ENCODE measurements around the gene IL4.
"Not testable (repeated sequence)": the region's sequence is repeated elsewhere in the genome, so short reads cannot be mapped to it uniquely, and the experiment has no call there.

The IL4 gene

GRCh38 chr5:132674671-132675506 lies 1.1 kb downstream of the IL4 start:
- DNase-seq: no peak

- DNase-seq: no peak
These were observed 2.3 kb downstream of the IL4 start for GRCh38 chr5:132675936-132676689.

GRCh38 chr5:132677191-132677590 lies 3.4 kb downstream of the IL4 start:
- no peak for DNase-seq

GRCh38 chr5:132677682-132678400 lies 4.1 kb downstream of the IL4 start:
- no peak for DNase-seq

- DNase-seq: no peak
These were observed 4.9 kb downstream of the IL4 start for GRCh38 chr5:132678735-132679134.

DNA sequence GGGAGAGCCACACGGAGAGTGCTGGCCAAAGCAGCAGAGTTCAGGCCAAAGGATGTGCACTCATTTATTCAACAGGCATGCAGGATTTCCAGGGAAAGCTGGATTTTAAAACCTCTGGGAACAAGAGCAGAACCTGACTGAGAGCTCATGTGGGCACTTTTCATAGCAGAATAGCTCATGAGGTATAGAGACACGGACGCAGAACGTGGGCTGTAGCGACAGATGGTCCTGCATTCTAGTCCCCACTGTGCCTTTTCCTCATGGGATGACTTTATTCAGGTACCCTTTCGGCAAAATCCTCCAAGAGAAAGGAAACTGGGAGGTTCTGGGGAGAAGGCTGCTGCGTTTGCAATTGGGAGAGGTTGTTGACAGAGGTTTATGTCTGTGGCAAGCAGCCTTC lies 5.4 kb downstream of the IL4 start:
- no peak for DNase-seq

DNA sequence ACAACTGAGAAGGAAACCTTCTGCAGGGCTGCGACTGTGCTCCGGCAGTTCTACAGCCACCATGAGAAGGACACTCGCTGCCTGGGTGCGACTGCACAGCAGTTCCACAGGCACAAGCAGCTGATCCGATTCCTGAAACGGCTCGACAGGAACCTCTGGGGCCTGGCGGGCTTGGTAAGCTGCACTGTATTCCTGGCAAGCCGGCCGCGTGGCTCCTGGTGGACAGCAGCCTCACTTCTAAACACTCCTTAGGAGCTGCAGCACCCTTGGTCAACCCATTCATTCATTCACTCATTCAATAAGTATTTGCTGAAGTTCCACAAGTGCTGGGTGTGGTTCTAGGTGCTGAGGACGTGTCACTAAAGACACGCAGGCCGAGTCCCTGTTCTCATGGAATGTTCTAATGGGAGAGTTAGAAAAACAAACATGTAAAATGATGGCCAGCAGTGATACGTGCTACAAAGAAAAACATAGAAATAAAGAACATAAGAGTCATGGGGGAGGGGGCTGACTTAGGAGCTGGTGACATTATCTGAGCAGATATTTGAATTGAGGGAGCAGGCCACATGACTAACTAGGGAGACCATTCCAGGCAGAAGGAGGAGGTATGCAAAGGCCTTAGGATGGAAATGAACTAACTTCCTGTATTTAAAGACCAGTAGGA lies 6.1 kb downstream of the IL4 start:
- no peak for DNase-seq

DNA sequence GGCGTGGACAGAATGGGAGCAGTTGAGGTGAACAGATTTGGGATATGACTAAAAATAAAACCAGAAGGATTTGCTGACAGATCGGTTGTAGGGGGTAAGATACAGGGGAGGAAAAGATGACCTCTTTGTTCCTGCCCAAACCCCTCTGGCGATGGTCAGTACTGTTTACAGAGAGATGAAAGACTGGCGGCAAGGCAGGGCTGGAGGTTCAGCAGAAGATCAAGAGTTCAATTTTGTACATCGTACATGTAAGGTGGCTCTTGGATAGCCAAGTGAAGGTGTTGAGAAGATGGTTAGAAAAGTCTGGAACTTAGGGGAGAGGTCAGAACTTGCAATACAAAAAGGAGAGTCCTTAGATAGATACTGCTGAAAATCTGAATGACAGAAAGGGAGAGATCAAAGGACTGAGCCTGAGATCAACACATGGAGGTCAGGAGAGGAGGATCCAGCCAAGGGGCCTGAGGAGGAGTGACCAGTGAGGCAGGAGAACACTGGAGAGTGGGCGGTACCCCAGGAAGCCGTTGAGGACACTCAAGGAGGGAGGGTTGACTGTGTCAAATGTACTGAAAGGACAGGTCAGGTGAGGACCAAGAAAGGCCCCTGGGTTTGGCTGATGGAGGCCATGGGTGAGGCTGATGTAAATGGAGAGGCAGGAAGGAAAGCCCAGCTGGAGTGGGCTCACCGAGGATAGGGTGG lies 7.1 kb downstream of the IL4 start:
- no peak for DNase-seq

GRCh38 chr5:132681476-132681831 lies 7.7 kb downstream of the IL4 start:
- no peak for DNase-seq

DNA sequence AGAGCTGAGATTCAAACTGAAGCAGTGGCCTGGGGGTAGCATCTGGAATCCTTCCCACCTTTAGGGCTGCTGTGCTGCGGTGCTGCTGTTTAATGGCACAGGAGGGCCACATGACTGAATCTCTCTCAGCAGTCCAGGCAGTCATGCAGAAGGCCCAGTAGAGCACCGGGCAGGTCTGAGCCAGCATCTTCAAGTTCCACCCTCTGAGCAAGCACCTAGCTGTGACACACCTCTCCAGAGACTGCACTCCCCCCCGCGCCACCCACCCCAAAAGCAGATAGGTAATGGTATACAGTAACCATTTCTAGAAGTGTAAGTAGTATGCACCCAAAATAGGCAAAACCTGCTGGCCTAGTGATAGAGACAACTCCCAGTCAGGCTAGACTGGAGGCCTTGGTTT lies 8.2 kb downstream of the IL4 start:
- no peak for DNase-seq

DNA sequence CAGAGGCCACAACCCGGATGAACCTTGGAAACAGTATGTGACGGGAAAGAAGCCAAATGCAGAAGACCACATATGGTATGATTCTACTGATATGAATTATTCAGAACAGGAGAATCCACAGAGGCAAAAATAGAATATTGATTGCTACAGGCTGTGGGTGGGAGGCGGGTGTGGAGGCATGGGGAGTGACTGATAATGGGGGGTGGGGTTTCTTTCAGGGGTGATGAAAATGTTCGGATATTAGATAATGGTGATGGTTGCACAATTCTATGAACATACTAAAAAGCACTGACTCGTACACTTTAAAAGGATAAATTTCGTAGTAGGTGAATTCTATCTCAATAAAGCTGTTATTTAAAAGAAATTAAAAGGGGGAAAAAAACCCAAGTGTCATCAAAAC lies 10.7 kb downstream of the IL4 start:
- no peak for DNase-seq

- DNase-seq: no peak
These were observed 11.3 kb downstream of the IL4 start for GRCh38 chr5:132684922-132685720.

DNA sequence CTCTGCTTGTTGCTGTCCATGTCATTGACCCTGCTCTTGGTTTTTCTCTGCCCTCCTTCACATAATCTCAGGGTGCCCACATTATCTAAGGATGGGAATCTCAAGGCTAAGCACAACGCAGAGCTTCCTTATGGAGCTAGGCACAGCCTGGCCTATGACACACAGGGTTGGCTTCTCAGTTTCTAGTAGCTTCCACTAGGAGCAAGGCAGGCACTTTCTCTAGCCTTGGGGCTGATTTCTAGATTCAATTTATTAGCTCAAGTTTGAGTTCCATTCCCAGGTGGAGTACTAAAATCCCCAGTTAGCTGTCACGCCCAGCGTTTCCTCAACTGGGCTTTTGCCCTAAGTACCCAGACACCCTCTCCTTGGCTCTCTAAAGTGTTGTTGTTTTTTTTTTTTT lies 12.4 kb downstream of the IL4 start:
- no peak for DNase-seq

- no peak for DNase-seq
These were observed 14.2 kb downstream of the IL4 start for GRCh38 chr5:132687995-132688394.

DNA sequence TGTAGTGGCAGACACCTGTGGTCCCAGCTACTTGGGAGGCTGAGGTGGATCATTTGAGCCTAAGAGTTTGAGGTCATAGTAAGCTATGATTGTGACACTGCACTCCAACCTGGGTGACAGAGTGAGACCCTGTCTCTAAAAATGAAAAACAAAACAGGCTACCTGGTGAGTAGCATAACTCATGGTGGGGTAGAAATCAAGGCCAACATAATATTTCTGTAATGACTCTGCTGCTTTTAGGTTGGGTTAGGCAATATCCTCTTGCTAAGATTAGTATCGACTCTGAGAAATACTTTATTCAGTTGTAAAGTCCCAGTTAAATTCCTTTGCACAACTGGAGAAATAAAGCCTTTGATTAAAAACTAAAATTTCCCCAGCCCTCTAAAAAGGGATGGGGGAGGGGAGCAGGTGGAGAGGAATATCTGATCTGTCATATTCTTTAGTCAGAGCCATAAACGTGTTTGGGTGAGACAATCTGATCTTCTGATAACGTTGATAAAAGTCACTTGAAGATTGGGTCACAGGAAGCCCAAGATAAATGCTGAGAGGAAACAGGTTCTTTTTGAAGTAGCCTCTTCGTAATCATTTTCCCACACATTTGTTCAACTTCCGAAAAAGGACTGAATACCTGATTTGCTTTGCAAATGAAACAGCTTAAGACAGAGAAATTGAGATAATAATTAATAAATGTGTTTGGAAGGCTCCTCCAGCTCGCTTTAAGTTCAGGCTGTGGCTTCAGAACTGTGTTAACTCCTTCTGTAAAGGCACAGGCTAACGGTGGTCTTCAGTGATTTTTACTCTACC lies 14.9 kb downstream of the IL4 start:
- no peak for DNase-seq

DNA sequence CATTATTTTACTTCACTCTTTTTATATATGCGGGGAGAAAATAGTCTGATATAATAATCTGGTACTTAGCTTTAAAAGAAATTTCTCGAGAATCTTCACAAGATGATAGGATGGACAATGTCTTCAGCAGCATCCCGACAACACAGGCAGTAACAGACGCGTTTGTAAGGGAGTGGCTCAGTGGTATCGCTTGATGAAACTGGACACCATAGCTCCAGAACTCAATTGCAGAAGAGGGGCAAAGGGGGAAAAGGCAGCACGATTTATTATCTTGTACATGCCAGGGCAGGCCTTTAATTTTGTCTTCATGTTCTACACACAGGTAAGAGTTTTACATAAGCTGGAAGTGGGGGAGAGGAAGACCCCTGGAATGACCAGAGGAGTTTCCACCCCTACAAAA lies 15.7 kb downstream of the IL4 start:
- no peak for DNase-seq

- no peak for DNase-seq
These were observed 16.4 kb downstream of the IL4 start for GRCh38 chr5:132690156-132690555.

GRCh38 chr5:132691755-132692631 lies 18.2 kb downstream of the IL4 start:
- not testable (repeated sequence) for DNase-seq

- DNase-seq: no peak
These were observed 18.8 kb downstream of the IL4 start for GRCh38 chr5:132692632-132692967.

DNA sequence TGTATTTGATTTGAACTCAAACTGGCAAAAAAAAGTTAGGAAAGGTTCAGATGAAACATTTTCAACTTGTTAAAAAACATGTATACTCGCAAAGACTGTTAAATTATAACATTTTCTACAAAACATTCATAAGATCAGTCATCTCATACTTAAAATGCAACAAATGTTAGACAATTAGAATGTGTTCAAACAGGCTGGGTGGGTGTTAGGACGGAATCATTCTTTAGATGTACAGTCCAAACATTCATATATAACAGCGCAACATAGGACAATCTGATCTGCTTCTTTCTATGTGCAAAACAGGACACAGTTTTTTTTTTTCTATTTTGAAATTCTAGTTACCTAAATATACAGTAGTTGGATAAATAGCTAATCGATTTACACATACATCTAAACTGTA lies 22.2 kb downstream of the IL4 start:
- no peak for DNase-seq

Data from COR-L47 (cell line).